H1 (cell line): ENCODE measurements around the gene LRRC23. TPM values are rescaled to one million over a fixed set of nuclear protein-coding genes. Genes with fewer than 3 reads are reported as not detected.

Experiments used
- CTCF ChIA-PET: fragments of 300-600 bp; sonication (Branson Sonifier 250); formaldehyde crosslinking; loops from one replicate; lab custom pipeline; 2021; ENCODE audit not compliant: partially characterized antibody; lab: Charles Lee
- POLR2A ChIA-PET: fragments of 300-600 bp; sonication (Branson Sonifier 250); formaldehyde crosslinking; loops from one replicate; lab custom pipeline; 2021; ENCODE audit warnings: inconsistent platforms; ENCODE audit not compliant: partially characterized antibody; lab: Charles Lee
- DNase-seq, 2 experiments: peaks; one replicate each; pipeline versions ENCODE4 v3.0.0 to v3.0.0-alpha.2; 2010 to 2022; ENCODE audit warnings: low spot score in 2 of 2, low read depth in 1 of 2, mixed read lengths in 1 of 2
- FAIRE-seq: peaks from 2 replicates; lab custom pipeline; 2011; peaks lifted over from hg19 to GRCh38; lab: Jason Lieb, UNC
- H2AFZ ChIP-seq: 2 replicates; pipeline ENCODE4 v1.8.1; 2012; ENCODE audit warnings: low read length, inconsistent platforms
- H2AK5ac ChIP-seq: 2 replicates; pipeline ENCODE4 v1.6.1; 2013; ENCODE audit warnings: low read depth, low read length
- H2BK120ac ChIP-seq: replicated peaks from 2 replicates; pipeline ENCODE3; 2013; ENCODE audit warnings: low read depth, low read length, inconsistent platforms
- H2BK12ac ChIP-seq: 2 replicates; pipeline ENCODE4 v1.6.1; 2013; ENCODE audit warnings: low read depth, low read length
- H2BK15ac ChIP-seq: 2 replicates; pipeline ENCODE4 v1.6.1; 2013; ENCODE audit warnings: low read length
- H2BK20ac ChIP-seq: 2 replicates; pipeline ENCODE4 v1.6.1; 2013; ENCODE audit warnings: low read length
- H2BK5ac ChIP-seq: 2 replicates; pipeline ENCODE4 v1.6.1; 2013; ENCODE audit warnings: low read depth, low read length
- H3K14ac ChIP-seq: 2 replicates; pipeline ENCODE4 v1.6.1; 2013; ENCODE audit warnings: inconsistent platforms; ENCODE audit not compliant: insufficient read length
- H3K18ac ChIP-seq: 2 replicates; pipeline ENCODE4 v1.6.1; 2013; ENCODE audit warnings: low read length; ENCODE audit errors: extremely low read depth
- H3K23ac ChIP-seq: 2 replicates; pipeline ENCODE4 v1.6.1; 2013; ENCODE audit warnings: inconsistent platforms; ENCODE audit not compliant: insufficient read length
- H3K23me2 ChIP-seq: 2 replicates; pipeline ENCODE4 v1.6.1; 2013; ENCODE audit warnings: low read depth, low read length
- H3K27ac ChIP-seq: 2 replicates; pipeline ENCODE4 v1.6.1; 2011; ENCODE audit warnings: low read depth, low read length, inconsistent platforms
- H3K27me3 ChIP-seq, 4 experiments: replicated peaks in 1 of 4; 1 replicate in 1 of 4; 2 replicates in 3 of 4; pipeline versions ENCODE4 v1.6.1 to v1.8.1; 2011 to 2013; ENCODE audit warnings: low read length in 3 of 4, mild to moderate bottlenecking in 3 of 4, inconsistent platforms in 2 of 4, mixed read lengths in 2 of 4, moderate library complexity in 1 of 4; ENCODE audit not compliant: control insufficient read depth in 3 of 4, insufficient read depth in 3 of 4; ENCODE audit errors: extremely low read depth in 1 of 4
- H3K36me3 ChIP-seq, 4 experiments: 2 replicates each; pipeline versions ENCODE4 v1.6.1 to v1.8.1; 2011 to 2013; ENCODE audit warnings: mild to moderate bottlenecking in 4 of 4, low read length in 3 of 4, moderate library complexity in 2 of 4, control low read depth in 1 of 4, inconsistent platforms in 1 of 4; ENCODE audit not compliant: insufficient read depth in 4 of 4, control insufficient read depth in 2 of 4
- H3K4ac ChIP-seq: replicated peaks from 2 replicates; pipeline ENCODE3; 2013; ENCODE audit warnings: low read length, low read depth, mixed read lengths, inconsistent platforms; ENCODE audit not compliant: insufficient read length
- H3K4me1 ChIP-seq, 4 experiments: replicated peaks in 1 of 4; 1 replicate in 1 of 4; 2 replicates in 3 of 4; pipeline versions ENCODE4 v1.6.1 to v1.8.1; 2011 to 2013; ENCODE audit warnings: low read length in 3 of 4, inconsistent platforms in 2 of 4, mixed read lengths in 1 of 4; ENCODE audit not compliant: insufficient read depth in 4 of 4, control insufficient read depth in 3 of 4
- H3K4me2 ChIP-seq, 2 experiments: 2 replicates each; pipeline versions ENCODE4 v1.6.1 to v1.8.1; 2011 to 2013; ENCODE audit warnings: low read depth in 2 of 2, low read length in 2 of 2, control low read depth in 1 of 2, inconsistent platforms in 1 of 2, mild to moderate bottlenecking in 1 of 2; ENCODE audit not compliant: insufficient read depth in 1 of 2
- H3K4me3 ChIP-seq, 4 experiments: fragments of 200-600, 300-600 bp in 1 of 4; sonication (generic), shearing (Covaris generic), sonication (Bioruptor Twin) in 1 of 4; 2 replicates each; pipeline versions ENCODE4 v1.5.1 to v1.8.1; 2011 to 2016; ENCODE audit warnings: low read length in 4 of 4, low read depth in 3 of 4, control low read depth in 2 of 4, inconsistent platforms in 2 of 4, mild to moderate bottlenecking in 2 of 4, mixed read lengths in 1 of 4, moderate library complexity in 1 of 4; ENCODE audit not compliant: insufficient read depth in 2 of 4; ENCODE audit errors: extremely low read depth in 1 of 4
- H3K56ac ChIP-seq: replicated peaks from 2 replicates; pipeline ENCODE3; 2013; ENCODE audit warnings: low read depth, mild to moderate bottlenecking, mixed read lengths, low read length, inconsistent platforms; ENCODE audit not compliant: insufficient read length
- H3K79me1 ChIP-seq: 2 replicates; pipeline ENCODE4 v1.6.1; 2013; ENCODE audit warnings: low read depth, low read length, control low read depth
- H3K79me2 ChIP-seq, 2 experiments: 2 replicates each; pipeline versions ENCODE4 v1.6.1 to v1.8.1; 2012 to 2013; ENCODE audit warnings: low read length in 2 of 2, mild to moderate bottlenecking in 2 of 2, inconsistent platforms in 1 of 2; ENCODE audit not compliant: insufficient read depth in 2 of 2, control insufficient read depth in 1 of 2
- H3K9ac ChIP-seq, 4 experiments: replicated peaks in 1 of 4; 1 replicate in 1 of 4; 2 replicates in 3 of 4; pipeline versions ENCODE4 v1.6.1 to v1.8.1; 2011 to 2013; ENCODE audit warnings: low read depth in 3 of 4, low read length in 3 of 4, control low read depth in 2 of 4, mild to moderate bottlenecking in 2 of 4, moderate library complexity in 2 of 4, inconsistent platforms in 1 of 4; ENCODE audit errors: extremely low read depth in 1 of 4
- H3K9me3 ChIP-seq, 2 experiments: 2 replicates each; pipeline versions ENCODE4 v1.6.1 to v1.8.1; 2012 to 2013; ENCODE audit warnings: mild to moderate bottlenecking in 2 of 2, moderate library complexity in 2 of 2, control low read depth in 1 of 2, inconsistent platforms in 1 of 2, low read depth in 1 of 2, low read length in 1 of 2, mixed read lengths in 1 of 2; ENCODE audit not compliant: insufficient read depth in 2 of 2
- H4K20me1 ChIP-seq, 2 experiments: replicated peaks in 1 of 2; 2 replicates each; pipeline versions ENCODE3 to v1.8.1; 2011 to 2013; ENCODE audit warnings: inconsistent platforms in 2 of 2, low read length in 2 of 2, mild to moderate bottlenecking in 1 of 2; ENCODE audit not compliant: insufficient read depth in 2 of 2, control insufficient read depth in 1 of 2
- H4K5ac ChIP-seq: 2 replicates; pipeline ENCODE4 v1.6.1; 2013; ENCODE audit warnings: low read length, low read depth, mixed read lengths, inconsistent platforms; ENCODE audit not compliant: insufficient read length
- H4K8ac ChIP-seq: 2 replicates; pipeline ENCODE4 v1.8.0; 2013; ENCODE audit warnings: mild to moderate bottlenecking, moderate library complexity, low read length, inconsistent platforms; ENCODE audit not compliant: insufficient read depth; ENCODE audit errors: extremely low read depth
- H4K91ac ChIP-seq: replicated peaks from 2 replicates; pipeline ENCODE3; 2013; ENCODE audit warnings: low read length, mixed read lengths, inconsistent platforms; ENCODE audit not compliant: insufficient read length
- CEBPB ChIP-seq: IDR thresholded peaks from 2 replicates; pipeline ENCODE4 v1.6.1; 2012; ENCODE audit warnings: low read depth, low read length
- RFX5 ChIP-seq: IDR thresholded peaks from 2 replicates; pipeline ENCODE4 v1.6.1; 2011; ENCODE audit warnings: low read depth, low read length, improper control_type of control experiment, borderline replicate concordance
- SAP30 ChIP-seq: fragments of 300-600 bp; sonication (generic); IDR thresholded peaks from 2 replicates; pipeline ENCODE4 v1.7.1; 2012; ENCODE audit warnings: low read length, moderate library complexity, mild to moderate bottlenecking, inconsistent platforms; ENCODE audit not compliant: insufficient read depth, insufficient replicate concordance
- SP2 ChIP-seq: IDR thresholded peaks from 2 replicates; pipeline ENCODE4 v1.6.1; 2012; ENCODE audit warnings: mild to moderate bottlenecking, low read length, inconsistent platforms
- WGBS, 2 experiments: shearing (Covaris generic) in 1 of 2; methylation state at CpG; one replicate each; pipeline versions ENCODE4 v1.1.6 to v1.1.7; 2013 to 2015; ENCODE audit warnings: low lambda C conversion rate in 2 of 2, mixed read lengths in 2 of 2, inconsistent platforms in 1 of 2, low coverage in 1 of 2, missing lambda C conversion rate in 1 of 2; ENCODE audit not compliant: insufficient replicate concordance in 2 of 2, insufficient coverage in 1 of 2, insufficient read length in 1 of 2; ENCODE audit errors: extremely low coverage in 1 of 2, missing lambda C conversion rate in 1 of 2; 5-methylcytosine and 5-hydroxymethylcytosine counted together
- polyA plus RNA-seq, 7 experiments: library from polyadenylated mRNA; depleted of rRNA in 3 of 7; stranded (reverse) in 5 of 7; unstranded in 2 of 7; fragments of >200 nt in 5 of 7; fragments of 200-250 nt in 2 of 7; gene quantifications; 1 replicate in 5 of 7; 2 replicates in 1 of 7; 4 replicates in 1 of 7; pipeline versions ENCODE4 v1.2.1 to v1.2.3, GENCODE V29; 2011 to 2013; ENCODE audit warnings: missing spikeins in 2 of 7, mixed read lengths in 2 of 7
- total RNA-seq: library from RNA; stranded (reverse); fragmentation: NEBNext Ultra II Directional; extraction: Animal tissue kit (Norgen Biotek cat#: 25700); gene quantifications from 2 replicates; pipeline ENCODE4 v1.2.1, GENCODE V29; 2021
- TF ChIP-seq, protein P1 (sequence below), 3 experiments: IDR thresholded peaks; 1 replicate in 2 of 3; 2 replicates in 1 of 3; pipeline versions ENCODE4 v1.5.1 to v1.6.1; 2011; ENCODE audit warnings: low read length in 3 of 3, mild to moderate bottlenecking in 3 of 3, inconsistent platforms in 2 of 3, low read depth in 1 of 3, moderate library complexity in 1 of 3; ENCODE audit not compliant: insufficient read depth in 1 of 3; ENCODE audit errors: control extremely low read depth in 1 of 3

LRRC23 gene
- total and polyA plus RNA-seq, 2 of the 8 experiments (the other 6 are each of a cell fraction or from before 2014, with no cell fraction given), result 2.5 to 3.6 TPM

DNA sequence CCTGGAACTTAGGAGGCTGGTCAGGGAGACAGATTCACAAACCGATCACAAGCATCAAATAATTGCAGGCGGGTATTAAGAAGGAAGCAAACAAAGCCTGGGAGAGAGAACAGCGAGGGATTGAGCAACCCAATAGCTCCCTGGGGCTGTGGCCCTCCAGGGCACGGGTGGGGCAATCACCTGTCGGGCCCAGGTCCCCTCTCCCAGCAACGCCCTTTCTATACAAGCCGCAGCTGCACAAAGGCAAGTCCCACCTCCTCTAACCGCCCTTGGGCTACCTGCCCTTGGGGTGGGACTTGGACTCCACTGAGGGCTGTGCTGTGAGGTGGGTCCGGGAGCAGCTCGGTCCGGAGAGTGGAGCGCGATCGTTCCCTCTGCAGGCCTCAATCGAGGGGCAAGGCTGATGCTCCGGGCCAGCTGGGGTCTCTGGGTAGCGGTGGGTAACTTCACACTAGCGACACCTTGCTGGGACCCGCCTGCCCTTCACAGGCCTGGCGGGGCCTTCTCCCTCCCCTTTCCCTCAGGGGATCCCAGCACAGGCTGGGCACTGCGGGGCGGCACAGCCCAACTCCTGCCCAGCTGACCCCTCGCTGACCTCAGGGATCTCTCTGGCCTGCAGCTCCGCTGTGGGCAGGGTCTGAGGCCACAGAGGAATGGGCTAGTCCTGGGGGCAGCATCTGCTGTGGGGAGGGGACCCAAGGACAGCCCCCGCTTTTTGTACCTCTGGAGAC, 57.8 kb downstream of the LRRC23 start:
- Histone ChIP-seq H2AFZ (no peak overlapping the region; the same call in 1 of the 2 replicates), H3K18ac (peak overlapping the region; percentile 72), H3K27ac (peak overlapping the region; percentile 74; the same call in 1 of the 2 replicates), H3K36me3 (peaks cover 13 to 26% (median 15%) of the 10 kb centered on the region in 4 experiments), H3K79me2 (peaks cover 0 to 14% of the 10 kb centered on the region in 2 experiments; a peak in 2 of 4 replicates), H3K4ac (peak overlapping the region; percentile 80), H3K4me1 (peaks cover 12 to 39% (median 30%) of the 10 kb centered on the region in 4 experiments), H4K5ac (peak overlapping the region; percentile 30), H2BK15ac (peak overlapping the region; percentile 88; the same call in 1 of the 2 replicates), H2BK5ac (peak overlapping the region; percentile 97), H3K27me3 (no peaks in the 10 kb centered on the region), H4K91ac (peak overlapping the region; percentile 57), H4K8ac (peak overlapping the region; percentile 72; the same call in 1 of the 2 replicates), H4K20me1 (no peaks in the 10 kb centered on the region), H2AK5ac (peak overlapping the region; percentile 30; the same call in 1 of the 2 replicates), H3K79me1 (no peaks in the 10 kb centered on the region), H3K23ac (no peak overlapping the region), H3K4me3 (peak overlapping the region; percentile 68 to 90 (median 82)), H2BK120ac (peak overlapping the region; percentile 47), H3K9ac (peak overlapping the region in 3 of 4 experiments; percentile 50 to 57 (median 54); a peak in 5 of 7 replicates), H3K14ac (no peak overlapping the region), H3K9me3 (no peaks in the 10 kb centered on the region), H2BK12ac (peak overlapping the region; percentile 99), H3K23me2 (peaks cover 16% of the 10 kb centered on the region; the same call in 1 of the 2 replicates), H2BK20ac (peak overlapping the region; percentile 15; the same call in 1 of the 2 replicates), H3K56ac (peak overlapping the region; percentile 3), H3K4me2 (peak overlapping the region; percentile 66 to 93)
- no peak for FAIRE-seq
- POLR2A ChIA-PET, result interaction anchor here (0.7 to 44.0 kb wide), 15 partner anchors 6 to 173 kb away, joined by 3 to 1596 read pairs (median 4); partner anchors contain the start of genes ATN1, C12orf57, C1RL and EMG1
- peak in 1 of 2 experiments; percentile 82 for DNase-seq
- CTCF ChIA-PET, result interaction anchor here (0.5 to 12.2 kb wide), 28 partner anchors 10 to 1762 kb away, joined by 3 to 277 read pairs (median 4); partner anchors contain the start of genes C12orf57, PTPN6, RNU7-1 and SPSB2
- TF ChIP-seq CEBPB (peak; percentile 76), SAP30 (peak; percentile 15), RFX5 (no peak), SP2 (no peak)
- TF ChIP-seq, protein P1, sequence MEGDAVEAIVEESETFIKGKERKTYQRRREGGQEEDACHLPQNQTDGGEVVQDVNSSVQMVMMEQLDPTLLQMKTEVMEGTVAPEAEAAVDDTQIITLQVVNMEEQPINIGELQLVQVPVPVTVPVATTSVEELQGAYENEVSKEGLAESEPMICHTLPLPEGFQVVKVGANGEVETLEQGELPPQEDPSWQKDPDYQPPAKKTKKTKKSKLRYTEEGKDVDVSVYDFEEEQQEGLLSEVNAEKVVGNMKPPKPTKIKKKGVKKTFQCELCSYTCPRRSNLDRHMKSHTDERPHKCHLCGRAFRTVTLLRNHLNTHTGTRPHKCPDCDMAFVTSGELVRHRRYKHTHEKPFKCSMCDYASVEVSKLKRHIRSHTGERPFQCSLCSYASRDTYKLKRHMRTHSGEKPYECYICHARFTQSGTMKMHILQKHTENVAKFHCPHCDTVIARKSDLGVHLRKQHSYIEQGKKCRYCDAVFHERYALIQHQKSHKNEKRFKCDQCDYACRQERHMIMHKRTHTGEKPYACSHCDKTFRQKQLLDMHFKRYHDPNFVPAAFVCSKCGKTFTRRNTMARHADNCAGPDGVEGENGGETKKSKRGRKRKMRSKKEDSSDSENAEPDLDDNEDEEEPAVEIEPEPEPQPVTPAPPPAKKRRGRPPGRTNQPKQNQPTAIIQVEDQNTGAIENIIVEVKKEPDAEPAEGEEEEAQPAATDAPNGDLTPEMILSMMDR (IDR thresholded peaks at IDR 0.05; ENCODE audit: control extremely low read depth in 1 of 3, insufficient read depth in 1 of 3, low read depth in 1 of 3, low read length in 3 of 3), result peak in 1 of 3 experiments; percentile 7; a peak in 1 of 4 replicates
- WGBS, 2 experiments, result 12% methylated on average over 25 of the region's 25 CpGs; no CpG with 5 or more reads in 1 of the 2 experiments
